ENCODE results near the gene AUTS2.

AUTS2 gene

DNA sequence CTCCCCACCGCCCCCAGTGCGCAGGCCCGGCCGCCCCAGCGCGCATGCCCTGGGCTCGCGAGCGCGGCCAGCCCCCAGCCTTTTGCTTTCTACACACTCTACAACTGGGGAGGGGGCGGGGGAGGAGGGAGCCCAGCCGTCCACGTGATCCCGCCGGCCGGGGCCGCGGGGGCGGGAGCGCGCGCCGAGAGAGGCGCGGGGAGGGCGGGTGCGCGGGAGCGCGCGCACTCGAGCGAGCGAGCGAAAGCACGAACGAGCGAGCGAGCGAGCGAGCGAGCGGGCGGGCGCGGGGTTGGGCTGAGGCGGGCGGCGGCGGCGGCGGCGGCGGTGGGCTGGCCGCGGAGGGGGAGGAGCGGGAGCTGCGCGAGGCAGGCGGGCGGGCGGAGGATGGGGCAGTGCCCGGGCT, at the start of gene AUTS2:
Gene AUTS2, plus strand, starts transcription at position 395 of the 406 bp plus-strand sequence. CDS start 1,179 bp downstream, outside the sequence.
- peak in 1 of 2 donors; percentile 3 for DNase-seq (ENCODE audit: low read depth in 2 of 2, low spot score in 1 of 2)

DNA sequence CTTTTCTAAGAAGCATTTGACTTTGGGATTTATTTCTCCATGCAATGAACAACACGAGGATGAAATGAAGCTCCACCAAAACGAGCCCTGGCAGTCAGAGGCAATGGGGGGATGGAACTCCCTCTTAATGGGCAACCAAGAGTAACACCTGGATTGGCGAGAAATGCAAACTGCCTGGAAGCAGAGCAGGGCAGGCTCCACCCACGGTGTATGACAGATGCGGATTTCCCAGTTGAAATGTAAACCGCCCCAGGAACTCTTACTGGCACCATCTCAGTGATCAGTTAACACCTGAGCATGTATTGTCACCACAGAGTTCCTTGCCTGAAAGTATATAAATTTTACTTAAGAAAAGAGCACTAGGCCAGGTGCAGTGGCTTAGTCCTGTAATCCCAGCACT, 47.3 kb upstream of the AUTS2 start:
- no peak for DNase-seq (ENCODE audit: low read depth in 2 of 2, low spot score in 1 of 2)

DNA sequence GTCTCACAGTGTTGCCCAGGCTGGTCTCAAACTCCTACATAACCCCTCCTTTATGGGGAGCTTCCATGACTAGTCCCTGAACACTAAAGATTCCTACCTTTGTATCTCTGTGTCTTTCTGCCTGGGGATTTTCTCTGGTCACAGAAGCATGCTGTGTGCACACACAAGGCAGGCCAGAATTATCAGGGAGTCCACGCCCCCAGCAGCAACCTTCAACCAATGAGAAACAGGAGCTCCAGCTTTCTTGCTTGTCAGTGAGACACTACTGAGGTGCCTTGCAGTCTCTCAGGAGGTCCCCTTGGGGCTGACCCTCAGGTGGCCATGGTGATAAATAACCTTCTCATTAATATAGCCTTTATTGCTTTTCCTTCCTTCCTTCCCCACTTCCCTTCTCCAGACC, 45.1 kb upstream of the AUTS2 start:
- no peak for DNase-seq (ENCODE audit: low read depth in 2 of 2, low spot score in 1 of 2)

DNA sequence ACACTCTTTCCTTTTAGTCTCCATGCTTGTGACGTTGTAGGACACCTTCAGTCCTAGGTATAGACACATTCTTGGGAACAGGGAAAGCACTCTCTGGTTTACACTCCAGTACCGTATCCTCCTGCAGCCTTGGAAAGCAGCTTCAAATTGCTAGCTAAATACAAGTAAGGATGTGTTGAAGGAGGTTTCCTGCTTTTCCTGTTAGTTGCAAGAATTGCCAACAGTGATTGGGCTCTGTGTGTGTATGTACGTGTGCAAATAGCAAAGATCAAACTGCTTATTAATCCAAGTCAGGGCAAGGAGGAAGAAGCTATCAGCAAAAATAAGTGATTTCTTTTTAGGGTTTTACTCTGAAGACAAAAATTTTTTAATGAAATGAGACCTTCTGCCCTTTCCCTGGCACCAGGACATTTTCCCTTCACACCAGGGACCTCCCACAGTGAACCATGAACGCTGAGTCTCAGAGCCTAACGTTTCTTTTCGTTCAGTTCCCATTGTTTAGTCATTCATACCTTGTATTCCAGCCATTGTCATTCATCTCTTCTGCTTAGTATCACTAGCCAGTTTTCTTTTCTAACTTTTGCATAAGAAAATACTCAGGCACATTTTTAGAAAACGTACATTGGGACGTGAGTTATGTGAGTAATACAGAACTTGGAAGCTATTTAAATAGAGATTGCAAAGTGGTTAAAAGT, 36.9 kb upstream of the AUTS2 start:
- DNase-seq (ENCODE audit: low read depth in 2 of 2, low spot score in 1 of 2), result no peak

DNA sequence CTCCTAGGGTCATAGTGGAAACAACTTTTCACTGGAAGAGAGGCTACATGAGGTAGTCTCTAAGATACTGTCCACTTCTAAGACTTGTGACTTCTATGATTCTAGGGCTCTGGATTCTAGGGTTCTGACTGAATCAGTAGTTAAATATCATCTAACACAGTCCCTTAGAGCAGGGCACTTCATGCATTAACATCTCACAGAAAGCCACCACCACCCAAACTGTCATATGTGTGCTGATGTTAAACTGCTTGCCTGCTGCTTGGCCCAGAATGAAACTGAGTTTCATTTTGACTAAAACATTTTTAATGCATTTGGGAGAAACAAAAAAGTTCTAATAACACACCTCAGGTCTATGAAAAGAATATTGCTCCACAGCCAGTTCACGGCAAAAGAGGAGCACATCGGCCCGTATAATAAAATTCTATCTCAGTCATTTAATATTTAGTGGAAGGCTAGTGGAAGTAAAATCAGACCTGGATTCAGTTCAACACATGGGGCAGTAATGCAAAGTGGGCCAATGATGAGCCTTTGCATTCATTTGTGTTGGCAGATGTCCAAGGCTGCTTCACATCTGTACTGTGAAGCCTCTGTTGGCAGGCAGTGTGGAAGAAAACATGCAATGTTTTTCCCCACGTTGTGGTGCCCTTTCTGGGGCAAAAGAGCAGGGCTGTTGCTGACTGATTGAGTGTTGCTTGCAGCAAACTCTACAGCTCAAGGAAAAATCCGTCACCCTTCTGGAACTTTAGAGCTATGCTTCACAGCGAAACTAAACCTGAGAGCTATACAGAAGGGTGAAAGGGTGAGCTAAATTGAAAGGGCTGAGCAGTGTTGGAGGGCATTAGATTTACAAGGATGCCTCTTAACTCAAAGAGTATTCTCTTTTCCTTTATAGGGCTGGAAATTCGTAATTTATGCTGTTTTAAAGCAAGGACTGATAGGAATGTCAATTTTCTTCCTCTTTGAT, 33.5 kb upstream of the AUTS2 start:
- DNase-seq (ENCODE audit: low read depth in 2 of 2, low spot score in 1 of 2), result no peak

DNA sequence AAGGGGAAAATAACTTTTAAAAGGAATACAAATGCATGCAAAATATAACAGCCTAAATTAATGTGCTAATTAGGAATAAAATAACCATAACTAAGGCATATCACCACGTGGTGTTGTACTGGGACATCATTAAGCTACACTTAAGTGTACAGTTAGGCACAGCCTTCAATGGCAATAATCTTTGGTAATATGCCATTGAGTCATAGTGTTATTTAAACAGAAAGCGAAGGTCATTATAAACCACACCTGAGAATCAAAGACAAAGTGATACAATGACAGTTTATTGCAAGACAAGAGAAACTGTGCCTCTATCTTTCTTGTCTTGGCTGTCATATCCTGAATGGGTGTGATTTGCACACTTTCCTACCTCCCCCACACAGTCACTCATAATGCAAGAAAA, 30.5 kb upstream of the AUTS2 start:
- no peak for DNase-seq (ENCODE audit: low read depth in 2 of 2, low spot score in 1 of 2)

DNA sequence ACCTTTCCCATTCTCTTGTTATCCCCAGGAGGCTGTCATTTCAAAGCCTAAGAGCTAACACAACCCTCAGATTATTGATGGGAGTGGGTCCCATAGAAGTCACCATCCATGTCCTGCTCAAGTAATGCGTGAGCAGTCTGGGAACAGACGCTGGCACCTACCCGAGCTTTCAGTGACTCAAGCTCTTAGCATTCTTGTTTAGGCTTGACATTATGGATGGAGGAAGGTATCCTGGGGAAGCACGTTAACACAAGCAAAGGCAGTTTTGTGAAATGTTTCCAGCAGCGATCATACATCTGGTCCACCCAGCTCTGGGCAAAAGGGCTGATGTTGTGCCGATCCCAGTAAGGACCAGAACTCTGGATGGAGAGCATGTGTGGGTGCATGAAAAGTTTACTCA, 30.0 kb upstream of the AUTS2 start:
- no peak for DNase-seq (ENCODE audit: low read depth in 2 of 2, low spot score in 1 of 2)

DNA sequence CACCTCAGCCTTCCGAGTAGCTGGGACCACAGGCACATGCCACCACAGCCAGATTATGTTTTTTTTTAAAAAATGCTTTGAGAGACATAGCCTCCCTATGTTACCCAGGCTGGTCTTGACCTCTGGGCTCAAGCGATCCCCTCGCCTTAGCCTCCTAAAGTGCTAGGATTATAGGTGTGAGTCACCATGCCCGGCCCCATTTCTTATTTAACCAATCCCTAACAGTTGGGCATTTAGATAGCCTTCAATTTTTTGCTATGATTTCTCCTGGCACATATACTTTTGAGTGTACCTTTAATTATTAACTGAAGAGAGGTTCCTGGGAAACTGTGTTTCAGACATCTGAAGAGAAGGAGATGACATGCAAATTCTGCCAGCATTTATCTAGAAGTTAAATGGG, 22.6 kb upstream of the AUTS2 start:
- no peak for DNase-seq (ENCODE audit: low read depth in 2 of 2, low spot score in 1 of 2)

DNA sequence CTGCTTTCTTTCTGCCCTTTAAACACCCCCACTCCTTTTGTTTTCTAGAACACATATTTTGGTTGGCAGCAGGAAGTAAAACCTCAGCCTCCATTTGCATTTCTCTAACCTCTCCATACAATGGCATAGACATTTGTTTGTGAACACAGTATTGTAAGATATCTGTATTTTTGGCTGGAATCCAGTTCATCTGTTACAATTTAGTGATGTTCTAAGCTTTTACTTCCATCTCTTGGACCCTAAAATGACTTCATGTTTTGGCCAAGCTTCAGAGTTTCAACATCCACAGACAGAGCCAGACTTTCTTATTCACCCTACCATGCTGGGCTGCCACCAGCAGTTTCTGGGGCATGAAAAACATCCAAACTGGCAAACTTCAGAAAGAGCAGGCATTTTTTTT, 21.1 kb upstream of the AUTS2 start:
- DNase-seq (ENCODE audit: low read depth in 2 of 2, low spot score in 1 of 2), result no peak

DNA sequence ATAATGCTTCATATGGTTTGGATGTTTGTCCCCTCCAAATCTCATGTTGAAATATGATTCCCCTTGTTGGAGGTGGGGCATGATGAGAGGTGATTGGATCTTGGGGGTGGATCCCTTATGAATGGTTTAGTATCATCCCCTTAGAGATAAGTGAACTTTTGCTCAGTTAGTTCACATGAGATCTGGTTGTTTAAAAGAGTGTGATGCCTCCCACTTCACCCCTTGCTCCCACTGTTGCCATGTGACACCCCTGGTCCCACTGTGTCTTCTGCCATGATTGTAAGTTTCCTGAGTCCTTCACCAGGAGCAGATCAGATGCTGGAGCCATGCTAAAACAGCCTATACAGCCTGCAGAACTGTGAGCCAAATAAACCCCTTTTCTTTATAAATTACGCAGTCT, 13.1 kb upstream of the AUTS2 start:
- DNase-seq (ENCODE audit: low read depth in 2 of 2, low spot score in 1 of 2), result no peak

DNA sequence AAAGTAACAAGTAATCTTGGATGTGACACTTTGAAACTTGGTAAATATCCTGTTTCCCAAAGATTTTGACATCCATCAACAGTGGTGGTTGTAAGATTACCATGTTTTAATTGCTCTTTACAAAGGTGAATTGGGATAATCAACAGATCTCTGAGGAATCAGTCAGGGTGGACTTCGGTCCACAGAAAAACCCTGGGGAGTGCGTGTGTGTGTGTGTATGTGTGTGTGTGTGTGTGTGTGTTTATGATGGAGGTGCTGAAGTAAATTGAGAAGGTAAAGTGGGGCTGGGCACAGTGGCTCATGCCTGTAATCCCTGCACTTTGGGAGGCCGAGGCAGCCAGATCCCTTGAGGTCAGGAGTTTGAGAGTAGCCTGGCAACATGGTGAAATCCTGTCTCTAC, 12.0 kb upstream of the AUTS2 start:
- no peak for DNase-seq (ENCODE audit: low read depth in 2 of 2, low spot score in 1 of 2)

DNA sequence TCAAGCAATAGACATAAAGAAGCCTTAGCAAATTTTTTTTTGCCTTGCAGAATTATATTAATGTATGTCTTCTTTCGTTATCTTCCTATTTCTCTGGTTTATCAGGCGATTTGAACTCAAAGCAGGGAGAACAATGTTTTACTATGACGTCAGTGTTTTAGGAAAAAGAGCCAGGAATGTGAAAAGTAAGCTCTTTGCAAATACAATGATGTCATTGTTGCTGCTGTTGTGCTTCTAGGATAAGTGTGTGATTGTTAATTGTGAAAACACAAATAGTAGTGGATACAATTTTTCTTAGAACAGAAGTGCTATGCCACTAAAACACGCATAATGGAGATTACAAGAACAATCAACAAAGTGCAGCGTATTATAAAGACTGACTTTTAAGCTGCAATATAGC, 9.5 kb upstream of the AUTS2 start:
- DNase-seq (ENCODE audit: low read depth in 2 of 2, low spot score in 1 of 2), result no peak

DNA sequence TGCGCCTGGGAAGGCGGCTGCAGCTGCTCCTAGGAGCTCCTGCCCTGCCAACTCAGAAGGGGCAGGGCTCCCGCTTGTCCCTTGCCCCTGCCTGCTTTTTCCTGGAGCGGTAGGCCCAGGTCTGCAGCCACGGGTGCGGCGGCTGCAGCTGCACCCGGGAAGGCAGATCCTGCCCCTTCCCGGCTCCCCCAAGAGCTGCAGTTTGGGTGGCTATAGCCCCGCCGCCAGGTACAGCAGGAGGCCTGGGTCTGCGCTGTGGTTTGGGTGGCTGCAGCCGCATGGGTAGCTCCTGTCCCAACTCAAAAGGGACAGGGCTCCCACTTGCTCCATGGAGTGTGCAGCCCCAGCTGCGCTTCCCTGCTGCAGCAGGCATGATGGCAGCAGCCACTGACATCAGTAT, 6.5 kb upstream of the AUTS2 start:
- no peak for DNase-seq (ENCODE audit: low read depth in 2 of 2, low spot score in 1 of 2)

DNA sequence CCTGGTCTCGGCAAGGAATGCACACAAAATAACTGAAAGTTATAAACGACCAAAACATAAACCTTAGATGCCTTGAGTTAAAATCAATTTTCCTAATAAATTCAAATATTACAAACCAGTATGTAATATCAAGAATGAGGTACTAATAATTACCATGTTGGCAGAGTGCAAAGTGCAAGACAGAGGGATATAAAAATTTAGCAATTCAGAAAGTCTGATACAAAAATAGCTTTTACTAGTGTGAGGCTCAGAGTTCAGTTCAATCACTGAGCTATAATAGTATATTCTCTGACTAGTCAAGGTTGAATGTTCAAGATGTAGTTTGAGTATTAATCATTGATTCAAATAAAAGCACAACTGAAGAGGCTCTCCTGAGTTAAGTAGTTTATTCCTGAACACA, 4.8 kb upstream of the AUTS2 start:
- DNase-seq (ENCODE audit: low read depth in 2 of 2, low spot score in 1 of 2), result no peak

DNA sequence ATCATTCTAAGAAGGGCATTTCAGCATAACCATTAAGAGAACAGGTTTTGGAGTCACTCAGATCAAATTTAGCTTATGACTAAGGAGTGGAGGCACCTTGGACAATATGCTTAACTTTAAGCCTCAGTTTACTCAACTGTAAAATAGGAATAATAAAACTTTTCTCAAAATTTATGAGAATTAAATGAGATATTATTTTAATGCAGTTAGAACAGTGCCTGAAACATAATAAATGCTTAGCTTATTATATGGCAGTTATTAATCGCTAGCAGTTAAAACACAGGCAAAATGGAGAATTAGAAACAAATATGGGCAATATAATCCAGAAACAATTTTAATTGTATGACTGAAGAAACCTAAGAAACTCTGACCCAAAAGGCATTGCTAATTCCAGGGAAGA, 2.9 kb upstream of the AUTS2 start:
- DNase-seq (ENCODE audit: low read depth in 2 of 2, low spot score in 1 of 2), result no peak

DNA sequence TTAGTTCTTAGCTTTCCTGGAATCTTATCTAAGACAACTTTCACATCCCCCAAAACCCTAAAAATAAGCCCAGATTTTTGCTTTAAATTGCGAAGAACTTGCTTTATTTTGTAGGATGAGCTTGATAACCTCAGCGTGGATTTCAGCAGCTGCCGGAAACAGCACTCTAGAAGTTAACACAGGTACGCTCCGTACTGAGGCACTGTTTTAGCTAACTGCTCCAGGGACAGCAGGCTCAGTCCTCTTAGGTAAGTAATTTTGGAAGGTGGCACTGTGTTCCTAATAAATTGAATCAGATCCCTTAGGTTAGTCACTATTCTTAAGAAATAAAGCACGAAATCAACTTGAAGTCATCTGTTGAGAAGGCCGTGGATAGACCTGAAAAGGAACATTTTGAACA, 2.2 kb upstream of the AUTS2 start:
- DNase-seq (ENCODE audit: low read depth in 2 of 2, low spot score in 1 of 2), result no peak

DNA sequence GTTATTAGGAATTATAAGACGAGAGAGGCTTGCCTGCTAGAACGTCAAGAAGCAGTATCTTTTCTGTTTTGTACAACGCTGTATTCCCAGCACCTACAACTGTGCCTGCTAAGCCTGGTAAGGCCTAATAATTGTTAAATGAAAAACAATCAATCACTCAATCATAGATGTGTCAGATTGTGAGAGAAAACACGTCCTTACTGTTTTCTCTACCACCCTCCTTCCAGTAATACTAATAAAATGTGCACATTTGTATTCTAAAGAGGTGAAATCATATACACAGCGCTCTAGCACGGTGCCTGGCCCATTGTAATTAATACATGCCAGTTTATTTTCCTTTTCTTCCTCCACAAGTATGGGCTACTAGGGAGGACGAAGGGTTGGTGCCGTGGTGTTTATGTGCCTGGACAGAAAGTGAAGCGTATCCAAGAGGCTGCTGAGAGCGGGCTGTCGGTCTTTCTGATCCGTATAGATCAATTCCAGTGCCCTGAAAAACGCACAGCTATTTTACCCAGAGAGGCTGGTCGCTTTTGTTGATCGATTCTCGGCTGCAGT, 1.5 kb upstream of the AUTS2 start:
- no peak for DNase-seq (ENCODE audit: low read depth in 2 of 2, low spot score in 1 of 2)

DNA sequence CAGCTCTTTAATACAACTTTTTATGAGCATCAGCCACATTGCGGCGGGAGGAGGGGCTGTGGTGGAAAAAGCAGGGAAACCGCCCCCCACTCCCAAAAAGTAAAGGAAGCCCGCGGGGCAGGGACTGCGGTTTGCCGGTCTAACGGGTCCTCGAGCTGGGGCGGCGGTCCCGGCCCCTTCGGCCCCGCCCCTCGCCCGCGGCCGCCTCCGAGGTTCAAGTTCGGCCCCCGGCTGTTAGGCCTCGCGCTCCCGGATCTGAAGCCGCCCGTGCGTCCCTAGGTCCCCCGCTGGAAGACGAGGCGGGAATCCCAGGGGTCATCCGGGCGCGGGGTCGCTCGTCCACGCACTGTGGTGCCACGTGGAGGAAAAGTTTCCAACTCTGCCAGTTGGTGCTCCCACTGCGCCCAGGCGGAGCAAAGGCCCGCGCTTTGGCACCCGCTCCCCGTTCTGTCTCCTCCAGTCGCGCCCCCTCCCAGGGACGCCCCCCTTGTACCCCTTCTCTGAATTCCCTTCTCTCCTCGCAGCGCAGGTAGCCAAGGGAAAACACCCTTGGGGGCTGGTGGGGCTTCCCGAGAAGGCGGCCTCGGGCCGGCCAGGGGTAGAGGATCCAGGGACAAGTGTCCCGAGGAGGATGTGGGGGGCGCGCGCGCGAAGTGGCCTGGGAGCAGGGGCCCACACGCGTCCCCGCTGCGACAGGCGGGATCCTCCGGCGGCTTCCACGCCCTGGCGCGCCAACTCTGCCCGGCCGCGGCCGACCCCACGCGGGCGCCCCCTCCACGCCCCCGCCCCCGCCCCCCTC, 798 bp upstream of the AUTS2 start:
- no peak for DNase-seq (ENCODE audit: low read depth in 2 of 2, low spot score in 1 of 2)

DNA sequence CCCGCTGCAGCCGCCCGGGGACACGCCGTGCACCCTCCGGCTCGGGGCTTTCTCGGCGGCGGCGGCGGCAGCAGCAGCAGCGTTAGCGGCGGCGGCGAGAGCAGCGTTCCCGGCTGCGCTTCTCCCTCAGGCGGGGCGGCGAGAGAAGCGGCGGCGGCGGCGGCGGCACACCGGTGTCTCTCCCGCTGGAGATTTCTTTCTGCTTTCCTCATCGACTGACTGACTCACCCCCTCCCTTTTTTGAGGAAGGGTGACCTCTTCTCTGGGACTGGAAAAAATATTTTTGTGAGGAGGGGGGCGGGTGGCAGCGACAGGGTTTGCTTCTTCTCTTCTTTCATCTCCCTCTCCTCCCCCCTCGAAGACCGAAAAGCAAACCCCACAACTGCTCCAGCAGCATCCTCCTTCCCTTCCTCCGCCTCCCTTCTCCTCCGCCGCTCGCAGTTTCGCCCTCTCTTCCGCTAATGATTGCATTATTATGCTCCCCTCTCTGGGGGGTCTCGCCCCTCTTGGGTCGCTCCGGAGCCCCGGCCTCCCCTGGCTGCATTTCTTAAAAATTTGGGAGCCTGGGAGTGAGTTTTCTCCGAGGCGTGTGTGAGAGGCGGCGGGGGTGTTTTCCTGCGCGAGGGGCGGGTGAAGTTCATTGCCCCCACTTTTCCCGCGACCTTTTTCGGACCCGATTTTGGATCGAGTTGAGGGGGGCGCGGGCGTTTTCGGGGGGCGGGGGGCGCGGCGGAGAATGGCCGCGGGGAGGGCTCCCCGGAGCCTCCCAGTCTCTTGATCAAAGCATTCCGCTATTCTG, 411 bp downstream of the AUTS2 start:
- no peak for DNase-seq (ENCODE audit: low read depth in 2 of 2, low spot score in 1 of 2)

DNA sequence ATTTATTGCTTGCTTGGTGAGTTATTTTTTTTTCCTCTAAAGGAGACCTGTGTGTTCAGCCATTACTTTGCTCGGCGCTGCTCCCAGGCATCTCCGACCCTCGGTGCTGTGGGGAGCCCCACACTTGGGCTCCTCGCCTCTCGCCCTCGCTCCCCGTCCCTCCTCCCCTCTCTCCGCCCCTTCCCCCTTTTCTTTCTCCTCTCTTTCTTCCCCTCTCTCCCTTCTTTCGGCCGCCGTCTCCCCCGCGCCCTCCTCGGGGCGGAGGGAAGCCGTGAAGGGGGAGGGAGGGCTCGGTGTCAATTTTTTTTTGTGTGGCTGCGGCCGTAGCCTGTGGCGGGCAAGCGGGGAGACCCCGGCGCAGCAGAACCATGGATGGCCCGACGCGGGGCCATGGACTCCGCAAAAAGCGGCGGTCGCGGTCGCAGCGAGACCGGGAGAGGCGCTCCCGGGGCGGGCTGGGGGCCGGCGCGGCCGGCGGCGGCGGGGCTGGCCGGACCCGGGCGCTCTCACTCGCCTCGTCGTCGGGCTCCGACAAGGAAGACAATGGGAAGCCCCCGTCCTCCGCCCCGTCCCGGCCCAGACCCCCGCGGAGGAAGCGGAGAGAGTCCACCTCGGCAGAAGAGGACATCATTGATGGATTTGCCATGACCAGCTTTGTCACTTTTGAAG, 1.1 kb downstream of the AUTS2 start:
- DNase-seq (ENCODE audit: low read depth in 2 of 2, low spot score in 1 of 2), result no peak

Measured in stimulated activated CD8-positive, alpha-beta memory T cell treated with anti-CD3 and anti-CD28 coated beads, Interleukin-4, amount 100 ng/mL, for 1 hour (primary cell).